GM23338 (cell line): ENCODE measurements around the gene NAGA. TPM values are rescaled to one million over a fixed set of nuclear protein-coding genes. Genes with fewer than 3 reads are reported as not detected.

ENCODE experiments used
- ATAC-seq: fragments of 200-7000 bp; cut with Tn5 transposase; 3 replicates; pipeline ENCODE4 v1.9.1; 2020
- DNase-seq: peaks from one replicate; pipeline ENCODE4 v3.0.0-alpha.2; 2015; ENCODE audit warnings: low spot score
- H2AFZ ChIP-seq: fragments of 200-600 bp; sonication (generic); 2 replicates; pipeline ENCODE4 v1.8.0; 2016; ENCODE audit warnings: antibody characterized with exemption, mild to moderate bottlenecking, moderate library complexity
- H3F3A ChIP-seq: fragments of 200-600 bp; sonication (generic); replicated peaks from 2 replicates; pipeline ENCODE4 v1.8.0; 2017; ENCODE audit warnings: antibody characterized with exemption, mixed run types, low read depth
- H3K27ac ChIP-seq: fragments of 200-600 bp; sonication (generic); 2 replicates; pipeline ENCODE4 v1.6.1; 2016; ENCODE audit warnings: low read depth
- H3K27me3 ChIP-seq: fragments of 200-600 bp; sonication (generic); 2 replicates; pipeline ENCODE4 v1.8.0; 2016; ENCODE audit warnings: mild to moderate bottlenecking, mixed run types, moderate library complexity; ENCODE audit not compliant: insufficient read depth
- H3K36me3 ChIP-seq: fragments of 200-600 bp; sonication (generic); 2 replicates; pipeline ENCODE4 v1.8.0; 2016; ENCODE audit warnings: mild to moderate bottlenecking; ENCODE audit not compliant: insufficient read depth
- H3K4me1 ChIP-seq: fragments of 200-600 bp; sonication (generic); 2 replicates; pipeline ENCODE4 v1.8.0; 2016; ENCODE audit warnings: mild to moderate bottlenecking, moderate library complexity; ENCODE audit not compliant: insufficient read depth
- H3K4me2 ChIP-seq: fragments of 200-600 bp; sonication (generic); 2 replicates; pipeline ENCODE4 v1.7.1; 2017; ENCODE audit warnings: mixed run types
- H3K4me3 ChIP-seq: fragments of 200-600 bp; sonication (generic); 2 replicates; pipeline ENCODE4 v1.6.1; 2016; ENCODE audit warnings: mixed run types
- H3K79me2 ChIP-seq: fragments of 200-600 bp; sonication (generic); replicated peaks from 2 replicates; pipeline ENCODE4 v1.8.0; 2017; ENCODE audit warnings: mild to moderate bottlenecking; ENCODE audit not compliant: insufficient read depth
- H3K9me2 ChIP-seq: fragments of 200-600 bp; sonication (generic); 2 replicates; pipeline ENCODE4 v1.8.0; 2017; ENCODE audit not compliant: insufficient read depth
- H4K20me1 ChIP-seq: fragments of 200-600 bp; sonication (generic); replicated peaks from 2 replicates; pipeline ENCODE4 v1.8.0; 2017; ENCODE audit warnings: mild to moderate bottlenecking; ENCODE audit not compliant: insufficient read depth
- H3K27ac Mint-ChIP-seq: 2 replicates; pipeline ENCODE4 v1.8.0; 2020; ENCODE audit warnings: inconsistent platforms, mild to moderate bottlenecking, moderate library complexity, mixed read lengths
- H3K27me3 Mint-ChIP-seq: 3 replicates; pipeline ENCODE4 v1.8.0; 2022; ENCODE audit warnings: low read depth, mild to moderate bottlenecking, moderate library complexity, mixed read lengths, inconsistent platforms; ENCODE audit not compliant: insufficient read depth, poor library complexity
- H3K36me3 Mint-ChIP-seq: 3 replicates; pipeline ENCODE4 v1.8.0; 2021; ENCODE audit warnings: low read depth, mild to moderate bottlenecking, inconsistent platforms, moderate library complexity, mixed read lengths
- H3K4me1 Mint-ChIP-seq: 3 replicates; pipeline ENCODE4 v1.8.0; 2020; ENCODE audit warnings: mild to moderate bottlenecking, inconsistent platforms, mixed read lengths
- H3K4me3 Mint-ChIP-seq: 3 replicates; pipeline ENCODE4 v1.8.0; 2021; ENCODE audit warnings: moderate library complexity, mild to moderate bottlenecking, inconsistent platforms, mixed read lengths
- H3K9me3 Mint-ChIP-seq: 3 replicates; pipeline ENCODE4 v1.8.0; 2020; ENCODE audit warnings: moderate library complexity, mild to moderate bottlenecking, inconsistent platforms, mixed read lengths
- CREB1 ChIP-seq: fragments of 250-450 bp; sonication (Bioruptor Pico); IDR thresholded peaks from 2 replicates; pipeline ENCODE4 v1.5.0; 2020; ENCODE audit warnings: low read depth, mild to moderate bottlenecking, moderate library complexity
- CTCF ChIP-seq, 2 experiments: fragments of 200-600 bp in 1 of 2; sonication (generic) in 1 of 2; conservative IDR thresholded peaks; 2 replicates each; pipeline versions ENCODE4 v1.5.1 to v1.6.1; 2016 to 2017; ENCODE audit warnings: antibody characterized with exemption in 2 of 2, low read depth in 2 of 2, mild to moderate bottlenecking in 2 of 2, moderate library complexity in 1 of 2
- ETS1 ChIP-seq: IDR thresholded peaks from 2 replicates; pipeline ENCODE4 v1.6.1; 2016; ENCODE audit warnings: antibody characterized with exemption
- EZH2 ChIP-seq: fragments of 200-600 bp; sonication (generic); IDR thresholded peaks from one replicate; pipeline ENCODE4 v1.8.0; 2017; ENCODE audit warnings: antibody characterized with exemption, mild to moderate bottlenecking, low read depth; ENCODE audit not compliant: unreplicated experiment
- EZH2phosphoT487 ChIP-seq: fragments of 200-600 bp; sonication (generic); IDR thresholded peaks from one replicate; pipeline ENCODE4 v1.8.1; 2018; ENCODE audit warnings: antibody characterized with exemption; ENCODE audit not compliant: unreplicated experiment
- JUNB ChIP-seq: IDR thresholded peaks from one replicate; pipeline ENCODE4 v1.6.1; 2016; ENCODE audit warnings: antibody characterized with exemption; ENCODE audit not compliant: unreplicated experiment
- NANOG ChIP-seq: IDR thresholded peaks from 2 replicates; pipeline ENCODE4 v1.6.1; 2016; ENCODE audit warnings: antibody characterized with exemption, borderline replicate concordance
- POLR2AphosphoS5 ChIP-seq: IDR thresholded peaks from 2 replicates; pipeline ENCODE4 v1.6.1; 2016; ENCODE audit warnings: antibody characterized with exemption, low read depth
- REST ChIP-seq: IDR thresholded peaks from one replicate; pipeline ENCODE4 v1.6.1; 2018; ENCODE audit warnings: antibody characterized with exemption; ENCODE audit not compliant: unreplicated experiment
- STAT1 ChIP-seq: IDR thresholded peaks from one replicate; pipeline ENCODE4 v1.6.1; 2016; ENCODE audit warnings: antibody characterized with exemption; ENCODE audit not compliant: unreplicated experiment
- ZNF114 ChIP-seq: fragments of 250-450 bp; sonication (Bioruptor Pico); IDR thresholded peaks from 2 replicates; pipeline ENCODE4 v1.5.0; 2020; ENCODE audit warnings: mild to moderate bottlenecking, moderate library complexity
- ZNF331 ChIP-seq: fragments of 250-450 bp; sonication (Bioruptor Pico); IDR thresholded peaks from 2 replicates; pipeline ENCODE4 v1.5.0; 2020; ENCODE audit warnings: low read depth, mild to moderate bottlenecking, moderate library complexity
- ZNF462 ChIP-seq: fragments of 250-450 bp; sonication (Bioruptor Pico); IDR thresholded peaks from 2 replicates; pipeline ENCODE4 v1.5.0; 2020; ENCODE audit warnings: mild to moderate bottlenecking, moderate library complexity
- polyA plus RNA-seq: library from polyadenylated mRNA; unstranded; fragments of >200 nt; fragmentation: Nextera tagmentation; extraction: Ambion mirVana; gene quantifications from 2 replicates; pipeline ENCODE4 v1.2.1, GENCODE V29; 2016
- total RNA-seq: library from RNA; depleted of rRNA; stranded (reverse); fragments of >200 nt; shearing (Covaris generic); gene quantifications from 2 replicates; pipeline ENCODE4 v1.2.3, GENCODE V29; 2014

Gene NAGA
- total and polyA plus RNA-seq, 2 experiments from 2014 or later = 6.3 to 21.4 TPM

GRCh38 chr22:42035256-42035655 lies 35.4 kb downstream of the NAGA start:
- Mint-ChIP-seq H3K9me3 (peaks cover 29% of the 10 kb centered on the region), H3K4me1 (no peaks in the 10 kb centered on the region), H3K27me3 (peaks cover 13% of the 10 kb centered on the region)

More at GRCh38 chr22:42035256-42035655, 35.4 kb downstream of the NAGA start:
- no peak overlapping the region for H2AFZ ChIP-seq
- no peaks in the 10 kb centered on the region for H3K36me3 ChIP-seq
- no peaks in the 10 kb centered on the region for H3K27me3 ChIP-seq
- no peaks in the 10 kb centered on the region for H3K4me1 ChIP-seq
- peaks cover 14% of the 10 kb centered on the region; the same call in 2 of the 3 replicates for H3K36me3 Mint-ChIP-seq
- no peaks in the 10 kb centered on the region for H4K20me1 ChIP-seq
- no peak for TF ChIP-seq ZNF462 (CRISPR knock-in tag)
- TF ChIP-seq EZH2 = no peak
- no peak for TF ChIP-seq STAT1
- no peak for TF ChIP-seq ZNF331
- TF ChIP-seq CTCF (conservative IDR thresholded peaks at IDR 0.05; ENCODE audit: low read depth in 2 of 2) = no peak
- TF ChIP-seq ZNF114 (CRISPR knock-in tag) = no peak
- no peak for TF ChIP-seq POLR2AphosphoS5
- no peak for TF ChIP-seq JUNB
- TF ChIP-seq REST = no peak
- TF ChIP-seq CREB1 = no peak
- TF ChIP-seq EZH2phosphoT487 = no peak
- TF ChIP-seq NANOG = no peak
- no peak for TF ChIP-seq ETS1
- DNase-seq (no peak), ATAC-seq (no peak)
- H3K27ac ChIP-seq = no peak overlapping the region
- H3K4me3 ChIP-seq = no peak overlapping the region
- no peaks in the 10 kb centered on the region for H3K79me2 ChIP-seq
- no peak overlapping the region for H3K27ac Mint-ChIP-seq
- H3K9me2 ChIP-seq = no peaks in the 10 kb centered on the region
- H3K4me3 Mint-ChIP-seq = no peak overlapping the region
- H3K4me2 ChIP-seq = no peak overlapping the region
- H3F3A ChIP-seq = no peaks in the 10 kb centered on the region
